ENCODE measurements around the gene NME5.

Gene NME5, protein sequence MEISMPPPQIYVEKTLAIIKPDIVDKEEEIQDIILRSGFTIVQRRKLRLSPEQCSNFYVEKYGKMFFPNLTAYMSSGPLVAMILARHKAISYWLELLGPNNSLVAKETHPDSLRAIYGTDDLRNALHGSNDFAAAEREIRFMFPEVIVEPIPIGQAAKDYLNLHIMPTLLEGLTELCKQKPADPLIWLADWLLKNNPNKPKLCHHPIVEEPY

DNA sequence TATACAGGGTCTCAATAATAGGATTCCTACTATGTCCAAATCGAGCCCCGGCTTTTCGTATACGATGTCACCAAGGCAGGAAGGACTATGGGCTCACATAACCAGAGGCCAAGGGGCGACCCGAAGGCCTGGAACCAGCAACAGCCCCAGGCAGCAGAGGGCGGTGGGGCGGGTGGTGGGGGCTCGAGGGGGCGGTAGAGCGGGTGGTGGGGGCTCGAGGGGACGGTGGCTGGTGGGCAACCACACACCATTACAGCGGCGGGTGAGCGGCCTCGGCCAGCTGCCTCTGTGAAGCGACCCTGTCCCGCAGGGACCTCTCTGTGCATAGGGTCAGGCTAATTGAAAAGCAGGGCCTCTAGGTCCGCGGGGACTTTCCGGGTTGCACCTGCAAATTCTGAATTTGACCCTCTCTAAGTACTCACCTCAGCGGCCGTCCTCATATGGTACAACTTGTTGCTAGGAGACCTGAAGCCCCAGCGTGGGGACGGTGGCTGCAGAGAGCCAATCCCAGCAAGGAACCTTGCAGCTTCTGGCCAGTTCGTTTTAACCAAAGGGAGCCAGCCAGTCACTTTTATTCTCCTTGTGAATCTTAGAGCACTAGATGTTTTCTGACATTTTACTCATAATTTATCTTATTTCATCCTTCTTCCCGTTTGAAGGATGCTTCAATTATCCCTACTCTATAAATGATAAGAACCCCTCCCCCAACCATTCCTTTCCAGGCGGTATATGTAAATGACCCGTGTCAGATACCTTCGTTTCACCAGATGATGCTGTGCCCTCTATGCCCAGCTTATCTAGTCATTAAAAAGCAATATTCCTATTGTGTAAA lies at the start of gene NME5:
Gene NME5 (minus strand): TSS at position 480 of the 832 bp plus-strand sequence. CDS start 648 bp downstream, outside the sequence.
- H3K4me3 ChIP-seq (ENCODE audit: low read depth, low read length), result peak within 1 kb of the TSS; percentile 54
- TF ChIP-seq, protein P1, sequence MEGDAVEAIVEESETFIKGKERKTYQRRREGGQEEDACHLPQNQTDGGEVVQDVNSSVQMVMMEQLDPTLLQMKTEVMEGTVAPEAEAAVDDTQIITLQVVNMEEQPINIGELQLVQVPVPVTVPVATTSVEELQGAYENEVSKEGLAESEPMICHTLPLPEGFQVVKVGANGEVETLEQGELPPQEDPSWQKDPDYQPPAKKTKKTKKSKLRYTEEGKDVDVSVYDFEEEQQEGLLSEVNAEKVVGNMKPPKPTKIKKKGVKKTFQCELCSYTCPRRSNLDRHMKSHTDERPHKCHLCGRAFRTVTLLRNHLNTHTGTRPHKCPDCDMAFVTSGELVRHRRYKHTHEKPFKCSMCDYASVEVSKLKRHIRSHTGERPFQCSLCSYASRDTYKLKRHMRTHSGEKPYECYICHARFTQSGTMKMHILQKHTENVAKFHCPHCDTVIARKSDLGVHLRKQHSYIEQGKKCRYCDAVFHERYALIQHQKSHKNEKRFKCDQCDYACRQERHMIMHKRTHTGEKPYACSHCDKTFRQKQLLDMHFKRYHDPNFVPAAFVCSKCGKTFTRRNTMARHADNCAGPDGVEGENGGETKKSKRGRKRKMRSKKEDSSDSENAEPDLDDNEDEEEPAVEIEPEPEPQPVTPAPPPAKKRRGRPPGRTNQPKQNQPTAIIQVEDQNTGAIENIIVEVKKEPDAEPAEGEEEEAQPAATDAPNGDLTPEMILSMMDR (IDR thresholded peaks at IDR 0.05; ENCODE audit: insufficient read depth, low read depth, low read length, missing control alignments), result no peak
- DNase-seq (ENCODE audit: low read depth), result peak; percentile 77

DNA sequence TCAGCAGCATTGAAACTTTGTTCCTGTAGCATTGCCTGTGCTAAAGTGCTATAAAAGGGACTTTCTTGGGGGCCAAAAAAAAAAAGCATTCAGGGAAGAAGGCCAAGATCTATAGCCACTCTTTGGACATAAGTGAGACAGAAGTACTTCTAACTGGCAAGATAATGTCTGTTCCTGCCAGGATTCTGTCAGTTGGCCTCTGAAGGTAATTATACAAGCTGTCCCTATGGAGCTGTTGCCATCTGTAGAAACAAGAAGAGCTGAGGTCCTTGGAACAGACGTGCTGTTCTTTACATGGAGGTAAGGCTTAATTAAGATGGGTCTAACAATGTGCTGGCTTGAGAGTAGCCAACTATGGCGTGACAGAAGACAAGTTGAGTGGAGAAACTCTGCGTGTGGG lies 49.4 kb upstream of the NME5 start:
- TF ChIP-seq, protein P1 (IDR thresholded peaks at IDR 0.05; ENCODE audit: insufficient read depth, low read depth, low read length, missing control alignments), result no peak
- H3K4me3 ChIP-seq (ENCODE audit: low read depth, low read length), result no peak overlapping the region
- no peak for DNase-seq (ENCODE audit: low read depth)

DNA sequence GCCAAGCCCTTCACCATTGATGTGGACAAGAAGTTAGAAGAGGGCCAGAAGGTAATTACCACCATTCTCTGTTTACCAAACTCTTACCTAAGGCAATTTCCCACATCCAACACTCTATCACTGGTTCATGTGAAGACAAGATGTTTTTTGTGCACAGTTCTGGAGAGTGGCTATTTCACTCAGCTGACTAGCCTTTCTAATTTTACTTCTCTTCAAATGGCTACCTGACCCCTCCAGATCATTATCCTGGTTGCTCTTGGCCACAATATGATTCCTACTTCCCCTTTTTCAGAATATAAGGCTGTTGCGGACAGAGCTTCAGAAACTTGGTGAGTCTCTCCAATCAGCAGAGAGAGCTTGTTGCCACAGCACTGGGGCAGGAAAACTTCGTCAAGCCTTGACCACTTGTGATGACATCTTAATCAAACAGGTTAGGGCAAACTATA lies 46.8 kb upstream of the NME5 start:
- no peak overlapping the region for H3K4me3 ChIP-seq (ENCODE audit: low read depth, low read length)
- TF ChIP-seq, protein P1 (IDR thresholded peaks at IDR 0.05; ENCODE audit: insufficient read depth, low read depth, low read length, missing control alignments), result no peak
- DNase-seq (ENCODE audit: low read depth), result peak; percentile 53

DNA sequence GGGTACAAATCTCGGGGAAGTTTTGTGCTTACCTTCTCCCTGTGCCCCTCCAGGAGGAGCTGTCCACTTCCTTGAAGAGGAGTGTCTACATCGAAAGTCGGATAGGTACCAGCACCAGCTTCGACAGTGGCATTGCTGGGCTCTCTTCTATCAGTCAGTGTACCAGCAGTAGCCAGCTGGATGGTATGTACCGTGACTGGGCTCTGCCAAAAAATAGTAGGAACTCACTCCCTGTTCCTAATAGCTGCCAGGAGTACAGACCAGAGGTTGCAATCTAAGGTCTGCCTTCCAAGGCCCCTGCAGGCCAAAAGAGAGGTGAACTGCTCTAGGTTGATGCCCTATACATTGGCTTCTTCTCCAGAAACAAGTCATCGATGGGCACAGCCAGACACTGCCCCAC lies 43.6 kb upstream of the NME5 start:
- no peak overlapping the region for H3K4me3 ChIP-seq (ENCODE audit: low read depth, low read length)
- TF ChIP-seq, protein P1 (IDR thresholded peaks at IDR 0.05; ENCODE audit: insufficient read depth, low read depth, low read length, missing control alignments), result no peak
- DNase-seq (ENCODE audit: low read depth), result no peak

DNA sequence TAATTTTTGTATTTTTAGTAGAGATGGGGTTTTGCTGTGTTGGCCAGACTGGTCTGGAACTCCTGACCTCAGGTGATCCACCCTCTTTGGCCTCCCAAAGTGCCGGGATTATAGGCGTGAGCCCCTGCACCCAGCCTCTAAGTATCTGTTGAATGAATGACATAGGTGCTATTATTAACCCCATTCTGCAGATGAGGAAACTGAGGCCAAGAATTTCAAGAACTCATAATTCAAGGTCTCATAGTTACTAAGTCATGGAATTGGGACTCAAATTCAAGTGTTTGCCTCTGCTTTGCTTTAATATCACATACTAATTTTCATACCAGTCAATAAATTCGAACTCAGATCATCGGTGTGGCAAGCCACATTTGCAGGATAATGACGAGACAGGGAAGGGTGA lies 41.6 kb upstream of the NME5 start:
- no peak overlapping the region for H3K4me3 ChIP-seq (ENCODE audit: low read depth, low read length)
- DNase-seq (ENCODE audit: low read depth), result no peak
- TF ChIP-seq, protein P1 (IDR thresholded peaks at IDR 0.05; ENCODE audit: insufficient read depth, low read depth, low read length, missing control alignments), result no peak

DNA sequence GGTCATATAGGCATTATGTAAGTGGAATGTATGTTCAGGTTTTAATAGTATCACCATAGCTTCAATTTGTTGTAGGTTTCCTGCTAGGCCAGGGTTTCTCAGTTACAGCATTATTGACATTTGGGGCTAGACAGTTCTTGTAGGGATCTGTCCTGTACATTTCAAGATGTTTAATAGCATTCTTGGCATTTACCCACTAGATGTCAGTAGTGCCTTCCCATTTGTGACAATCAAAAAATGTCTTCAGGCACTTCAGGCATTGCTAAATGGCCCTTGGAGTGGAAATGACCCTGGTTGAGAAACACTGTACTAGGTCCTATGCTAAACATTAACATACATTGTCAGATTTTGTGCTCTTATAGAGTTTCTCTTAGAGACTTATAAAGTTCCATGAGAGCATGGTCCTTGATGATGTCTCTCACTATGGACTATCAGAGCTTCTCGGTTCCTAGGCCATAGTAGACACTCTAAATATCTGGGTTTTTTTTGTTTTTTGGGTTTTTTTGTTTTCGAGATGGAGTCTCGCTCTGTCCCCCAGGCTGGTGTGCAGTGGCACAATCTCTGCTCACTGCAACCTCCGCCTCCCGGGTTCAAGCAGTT lies 41.1 kb upstream of the NME5 start:
- peak overlapping the region; percentile 81 for H3K4me3 ChIP-seq (ENCODE audit: low read depth, low read length)
- DNase-seq (ENCODE audit: low read depth), result peak; percentile 76
- TF ChIP-seq, protein P1 (IDR thresholded peaks at IDR 0.05; ENCODE audit: insufficient read depth, low read depth, low read length, missing control alignments), result peak; percentile 57

Measured in GM12865 (cell line).